ENCODE data around the gene GALNT11. TPM values are rescaled to one million over a fixed set of nuclear protein-coding genes. Genes with fewer than 3 reads are reported as not detected.

Gene GALNT11
- total RNA-seq, 1 experiment from 2014 or later: 24.1 TPM

DNA sequence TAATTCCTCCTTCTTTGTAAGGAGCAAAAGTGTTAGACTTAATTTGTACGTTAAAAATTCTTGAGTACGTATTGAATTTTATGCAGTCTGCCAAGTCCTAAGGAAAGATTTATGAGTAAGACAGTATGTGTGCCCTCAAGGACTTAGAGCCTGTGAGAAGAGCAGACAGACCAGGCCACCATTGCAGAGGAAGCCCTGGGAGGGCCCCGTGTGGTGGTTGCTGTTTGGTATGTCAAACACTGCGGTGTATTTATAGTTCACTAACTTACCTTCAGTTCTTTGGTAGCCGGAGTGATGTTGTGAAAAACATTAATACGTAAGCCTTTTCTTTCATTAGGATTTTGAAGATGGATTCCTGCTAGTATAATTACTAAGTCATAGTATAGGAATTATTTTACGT lies 82.9 kb downstream of the GALNT11 start:
- no peak overlapping the region for H2AFZ ChIP-seq (ENCODE audit: low read length)
- H4K5ac ChIP-seq (ENCODE audit: insufficient read length, low read depth, low read length): no peak overlapping the region
- Mint-ChIP-seq H3K27me3 (ENCODE audit: low read depth) (no peaks in the 10 kb centered on the region), H3K4me1 (peaks cover 0 to 2% of the 10 kb centered on the region in 2 experiments; a peak in 1 of 4 replicates), H3K36me3 (ENCODE audit: insufficient read depth in 1 of 3, low read depth in 3 of 3) (peaks cover 3 to 14% (median 9%) of the 10 kb centered on the region in 3 experiments; a peak in 6 of 7 replicates), H3K4me3 (no peak overlapping the region), H3K9me3 (no peaks in the 10 kb centered on the region), H3K27ac (no peak overlapping the region)
- H2BK15ac ChIP-seq (ENCODE audit: low read depth, low read length): no peak overlapping the region
- no peaks in the 10 kb centered on the region for H3K27me3 ChIP-seq (ENCODE audit: insufficient read depth, low read length)
- H2AK5ac ChIP-seq (ENCODE audit: insufficient read length, low read length): no peak overlapping the region
- H3K79me2 ChIP-seq (ENCODE audit: insufficient read depth, low read length): no peaks in the 10 kb centered on the region
- H3K27ac ChIP-seq (ENCODE audit: insufficient read length, low read depth, low read length): no peak overlapping the region
- H3K23me2 ChIP-seq (ENCODE audit: insufficient read length, low read depth, low read length, poor library complexity, severe bottlenecking): no peaks in the 10 kb centered on the region
- no peak overlapping the region for H3K14ac ChIP-seq (ENCODE audit: insufficient read depth, low read length)
- H3K4ac ChIP-seq (ENCODE audit: low read depth, low read length): no peak overlapping the region
- H2BK5ac ChIP-seq (ENCODE audit: insufficient read length, low read length): no peak overlapping the region
- no peaks in the 10 kb centered on the region for H3K79me1 ChIP-seq (ENCODE audit: insufficient read depth, low read depth, low read length, poor library complexity, severe bottlenecking)
- DNase-seq: no peak
- no peak overlapping the region for H2BK120ac ChIP-seq (ENCODE audit: low read depth, low read length, poor library complexity, severe bottlenecking)
- no CpG with 5 or more reads among the region's 7 CpGs for WGBS (ENCODE audit: extremely low coverage, insufficient read length, low lambda C conversion rate)
- no peak overlapping the region for H3K4me2 ChIP-seq (ENCODE audit: insufficient read depth, insufficient read length, low read length)
- H2BK12ac ChIP-seq (ENCODE audit: insufficient read length, low read depth, low read length): no peak overlapping the region
- no peak overlapping the region for H4K8ac ChIP-seq (replicated peaks; ENCODE audit: insufficient read length, low read depth, low read length)
- H3T11ph ChIP-seq (ENCODE audit: low read length): no peak overlapping the region
- H3K9me3 ChIP-seq (ENCODE audit: control insufficient read depth, low read depth, low read length): no peaks in the 10 kb centered on the region
- H3K18ac ChIP-seq (ENCODE audit: insufficient read length, low read depth, low read length): no peak overlapping the region
- H2BK20ac ChIP-seq (ENCODE audit: low read depth, low read length, poor library complexity, severe bottlenecking): no peak overlapping the region
- H4K91ac ChIP-seq (ENCODE audit: insufficient read length, low read depth, low read length): no peak overlapping the region
- H3K9ac ChIP-seq (ENCODE audit: extremely low read depth, insufficient read length, low read length): no peak overlapping the region
- H3K56ac ChIP-seq (ENCODE audit: insufficient read length, low read depth, low read length): no peak overlapping the region
- H3K23ac ChIP-seq (ENCODE audit: insufficient read length, low read depth, low read length): no peak overlapping the region
- no peaks in the 10 kb centered on the region for H3K4me1 ChIP-seq (ENCODE audit: insufficient read depth, low read length)
- TF ChIP-seq, protein P1, sequence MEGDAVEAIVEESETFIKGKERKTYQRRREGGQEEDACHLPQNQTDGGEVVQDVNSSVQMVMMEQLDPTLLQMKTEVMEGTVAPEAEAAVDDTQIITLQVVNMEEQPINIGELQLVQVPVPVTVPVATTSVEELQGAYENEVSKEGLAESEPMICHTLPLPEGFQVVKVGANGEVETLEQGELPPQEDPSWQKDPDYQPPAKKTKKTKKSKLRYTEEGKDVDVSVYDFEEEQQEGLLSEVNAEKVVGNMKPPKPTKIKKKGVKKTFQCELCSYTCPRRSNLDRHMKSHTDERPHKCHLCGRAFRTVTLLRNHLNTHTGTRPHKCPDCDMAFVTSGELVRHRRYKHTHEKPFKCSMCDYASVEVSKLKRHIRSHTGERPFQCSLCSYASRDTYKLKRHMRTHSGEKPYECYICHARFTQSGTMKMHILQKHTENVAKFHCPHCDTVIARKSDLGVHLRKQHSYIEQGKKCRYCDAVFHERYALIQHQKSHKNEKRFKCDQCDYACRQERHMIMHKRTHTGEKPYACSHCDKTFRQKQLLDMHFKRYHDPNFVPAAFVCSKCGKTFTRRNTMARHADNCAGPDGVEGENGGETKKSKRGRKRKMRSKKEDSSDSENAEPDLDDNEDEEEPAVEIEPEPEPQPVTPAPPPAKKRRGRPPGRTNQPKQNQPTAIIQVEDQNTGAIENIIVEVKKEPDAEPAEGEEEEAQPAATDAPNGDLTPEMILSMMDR (conservative IDR thresholded peaks at IDR 0.05): no peak
- H4K20me1 ChIP-seq (ENCODE audit: control insufficient read depth, insufficient read depth, insufficient read length): no peaks in the 10 kb centered on the region
